NCI-H2196 treated with DMSO at 0.1 percent for 48 hours (cell line): ENCODE measurements around the gene SF3A2.
A peak's percentile ranks its signal among the peaks of the same experiment; 100 is the strongest.

ENCODE experiments used
- DNase-seq: peaks from one replicate; lab custom pipeline; 2025; ENCODE audit not compliant: unreplicated experiment; lab: John Stamatoyannopoulos, UW

SF3A2 gene

DNA sequence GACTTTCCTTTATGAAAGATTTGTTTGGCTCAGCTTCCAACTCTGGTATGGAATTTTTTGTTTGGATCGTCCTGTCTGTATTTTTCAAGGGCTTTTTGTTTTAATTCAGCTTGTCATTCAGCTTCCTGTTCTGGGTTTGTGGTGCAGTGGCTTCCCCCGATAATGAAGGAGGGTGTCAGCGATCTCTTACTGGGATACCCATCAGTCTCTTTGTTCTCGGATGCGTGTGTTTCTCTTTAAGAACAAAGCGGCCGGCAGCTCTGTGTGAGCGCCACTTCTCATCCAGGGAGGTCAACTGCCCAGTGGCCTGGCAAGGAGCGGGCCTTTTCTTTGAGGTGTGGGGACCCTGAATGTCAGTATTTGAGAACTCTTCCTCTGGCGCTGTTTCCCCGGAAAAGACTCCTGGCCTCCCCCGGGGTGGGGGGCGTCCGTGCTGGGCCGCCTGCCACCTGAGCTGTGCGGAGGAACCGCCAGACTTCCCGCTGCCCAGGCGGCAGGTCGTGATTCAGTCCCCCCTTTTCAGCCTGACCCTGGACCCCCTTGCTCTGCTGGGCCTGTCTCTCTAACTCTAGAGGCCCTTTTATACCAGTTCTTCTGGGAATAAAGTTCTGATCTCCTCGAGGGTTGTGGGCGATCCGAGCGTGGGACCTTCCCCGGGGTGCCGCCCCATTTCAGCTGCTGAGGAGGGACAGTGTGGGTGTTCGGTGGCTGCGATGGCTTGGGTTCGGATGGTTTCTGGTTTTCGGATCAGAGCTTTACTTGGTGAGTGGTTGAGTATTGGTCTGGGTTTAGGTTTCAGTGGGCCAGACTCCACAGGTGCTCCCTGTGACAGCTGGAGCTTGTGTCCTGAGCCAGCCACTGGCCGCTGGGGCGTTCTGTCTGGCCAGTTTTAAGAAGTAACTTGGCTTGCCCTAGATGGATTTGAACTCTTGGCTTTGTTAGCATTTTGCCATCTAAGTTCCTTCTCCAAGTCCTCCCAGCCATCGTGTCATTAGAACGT is 3.4 kb downstream of the SF3A2 start:
- DNase-seq: no peak

GRCh38 chr19:2240881-2241760 is 4.5 kb downstream of the SF3A2 start:
- DNase-seq: no peak

- no peak for DNase-seq
Measured at GRCh38 chr19:2242092-2242537, 5.5 kb downstream of the SF3A2 start.

DNA sequence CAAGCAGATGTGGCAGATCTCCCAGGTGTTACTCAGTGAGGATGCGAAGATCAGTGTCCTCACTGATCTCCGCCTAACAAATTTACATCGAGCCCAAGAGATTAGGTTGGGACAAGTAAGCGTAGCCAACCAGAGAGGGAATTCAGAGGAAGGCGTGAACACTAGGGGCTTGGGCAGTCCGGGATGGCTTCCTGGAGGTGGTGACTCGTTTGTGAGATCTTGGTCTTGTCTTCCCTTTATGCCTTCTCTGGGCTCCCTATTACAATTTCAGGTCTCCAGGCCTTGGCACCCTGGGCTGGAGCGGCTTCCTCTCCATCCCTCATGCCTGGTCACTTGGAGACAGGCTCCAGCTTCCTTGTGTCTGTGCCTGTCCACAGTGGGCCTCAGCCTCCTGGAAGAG is 6.2 kb downstream of the SF3A2 start:
- DNase-seq: no peak

GRCh38 chr19:2243274-2244124 is 6.9 kb downstream of the SF3A2 start:
- DNase-seq: no peak

DNA sequence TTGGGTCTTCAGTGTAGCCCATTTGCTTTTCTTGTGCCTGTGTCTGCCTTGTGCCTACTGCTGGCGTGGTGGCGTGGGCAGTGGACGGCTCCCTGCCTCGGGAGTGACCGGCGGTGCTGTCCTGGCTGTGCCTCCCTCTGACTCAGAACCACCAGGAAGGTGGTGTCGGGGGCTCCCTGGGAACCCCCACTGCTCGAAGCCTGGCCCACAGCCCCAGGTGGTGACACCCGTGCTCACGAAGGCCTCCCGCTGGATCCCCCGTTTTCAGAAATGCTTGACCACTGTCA is 7.4 kb downstream of the SF3A2 start:
- no peak for DNase-seq

DNA sequence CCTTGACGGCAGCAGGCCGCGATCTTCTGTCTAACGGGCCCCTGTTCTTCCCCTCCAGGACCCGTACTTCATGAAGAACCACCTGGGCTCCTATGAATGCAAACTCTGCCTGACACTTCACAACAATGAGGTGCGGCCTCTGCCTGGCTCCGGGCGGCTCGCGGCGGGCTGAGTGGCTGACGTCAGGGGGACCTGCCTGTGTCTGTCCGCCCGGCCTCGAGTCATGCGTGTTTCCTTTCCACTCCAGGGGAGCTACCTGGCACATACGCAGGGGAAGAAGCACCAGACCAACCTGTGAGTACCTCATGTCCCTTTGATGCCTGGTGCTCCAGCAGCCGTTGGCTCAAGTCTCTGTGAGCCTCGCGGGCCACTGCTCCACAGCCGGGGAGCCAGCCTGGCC is 7.9 kb downstream of the SF3A2 start:
- DNase-seq: no peak

- no peak for DNase-seq
Measured at GRCh38 chr19:2245273-2245672, 8.6 kb downstream of the SF3A2 start.

DNA sequence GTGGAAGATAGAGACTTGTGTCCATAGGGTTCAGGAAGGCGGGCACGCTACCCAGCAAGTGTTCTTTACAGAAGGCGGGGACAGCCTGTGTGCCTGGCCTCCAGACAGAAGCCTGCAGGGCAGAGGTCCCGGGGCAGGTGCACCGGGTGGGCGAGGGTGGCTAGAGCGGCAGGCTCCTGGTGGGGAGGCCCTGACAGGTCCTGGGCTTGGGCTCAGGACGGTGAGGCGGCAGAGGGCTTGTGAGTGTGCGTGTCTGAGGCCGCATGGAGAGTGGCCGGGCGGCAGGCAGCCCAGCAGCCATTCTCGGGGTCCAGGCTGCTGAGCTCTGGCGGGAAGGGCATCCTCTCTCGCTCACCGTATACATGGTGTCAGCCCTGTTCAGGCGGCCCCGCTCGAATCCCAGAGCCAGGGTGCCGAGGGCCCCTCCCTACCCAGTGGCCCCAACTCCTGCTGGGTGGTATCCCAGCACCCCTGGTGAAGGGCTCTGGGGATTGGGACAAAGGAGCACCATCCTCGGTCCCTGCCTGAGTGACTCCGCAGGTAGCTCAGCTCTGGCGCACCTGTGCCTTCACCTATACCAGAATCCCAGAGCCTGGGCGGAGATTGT is 9.5 kb downstream of the SF3A2 start:
- DNase-seq: no peak

GRCh38 chr19:2246801-2247361 is 10.3 kb downstream of the SF3A2 start:
- DNase-seq: peak; percentile 53

- no peak for DNase-seq
Measured at GRCh38 chr19:2247433-2248101, 10.9 kb downstream of the SF3A2 start.

GRCh38 chr19:2248136-2249009 is 11.7 kb downstream of the SF3A2 start:
- no peak for DNase-seq

DNA sequence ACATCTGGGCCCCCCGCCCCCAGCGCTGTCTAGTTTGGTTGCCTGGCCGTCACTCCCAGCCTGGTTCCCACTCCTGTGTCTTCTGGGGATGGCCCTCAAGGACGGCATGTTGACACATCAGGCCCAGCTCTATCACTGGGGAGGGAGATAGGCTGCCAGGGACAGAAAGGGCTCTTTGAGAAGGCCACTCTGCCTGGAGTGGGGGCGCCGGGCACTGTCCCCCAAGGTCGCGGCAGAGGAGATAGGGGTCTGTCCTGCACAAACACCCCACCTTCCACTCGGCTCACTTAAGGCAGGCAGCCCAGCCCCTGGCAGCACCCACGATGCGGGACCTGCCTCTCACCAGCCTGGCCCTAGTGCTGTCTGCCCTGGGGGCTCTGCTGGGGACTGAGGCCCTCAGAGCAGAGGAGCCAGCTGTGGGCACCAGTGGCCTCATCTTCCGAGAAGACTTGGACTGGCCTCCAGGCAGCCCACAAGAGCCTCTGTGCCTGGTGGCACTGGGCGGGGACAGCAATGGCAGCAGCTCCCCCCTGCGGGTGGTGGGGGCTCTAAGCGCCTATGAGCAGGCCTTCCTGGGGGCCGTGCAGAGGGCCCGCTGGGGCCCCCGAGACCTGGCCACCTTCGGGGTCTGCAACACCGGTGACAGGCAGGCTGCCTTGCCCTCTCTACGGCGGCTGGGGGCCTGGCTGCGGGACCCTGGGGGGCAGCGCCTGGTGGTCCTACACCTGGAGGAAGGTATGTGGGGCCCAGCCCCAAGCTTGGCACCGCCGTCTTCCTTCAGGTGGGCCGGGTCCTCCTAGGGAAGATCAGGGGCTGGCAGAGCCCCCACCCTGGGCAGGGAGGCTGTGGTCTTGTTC is 12.6 kb downstream of the SF3A2 start, which contains the start of gene AMH:
Gene AMH (plus strand): TSS at position 314 of the 857 bp plus-strand sequence. CDS start 10 bp downstream, at position 324.
- no peak for DNase-seq

- DNase-seq: no peak
Measured at GRCh38 chr19:2249880-2250765, 13.5 kb downstream of the SF3A2 start.

GRCh38 chr19:2250766-2251105 is 14.1 kb downstream of the SF3A2 start:
- DNase-seq: no peak

GRCh38 chr19:2251106-2252054 is 14.8 kb downstream of the SF3A2 start:
- DNase-seq: no peak
